Measurements from ENCODE around the gene PRRC2A. TPM values are rescaled to one million over a fixed set of nuclear protein-coding genes. Genes with fewer than 3 reads are reported as not detected.

The PRRC2A gene
- polyA plus RNA-seq, 1 donor (not counting 4 experiments of a cell fraction or from before 2014, with no cell fraction given) = 20.5 TPM

- FAIRE-seq (no peak), DNase-seq (ENCODE audit: low read depth, low spot score) (no peak)
- Histone ChIP-seq H3K9me3 (ENCODE audit: control insufficient read depth, low read depth, low read length) (no peaks in the 10 kb centered on the region), H3K4me1 (ENCODE audit: control insufficient read depth, extremely low read depth, insufficient read depth, low read length) (no peaks in the 10 kb centered on the region), H3K9me1 (ENCODE audit: control insufficient read depth, extremely low read depth, insufficient read depth, low read length) (no peaks in the 10 kb centered on the region), H3K79me2 (ENCODE audit: control insufficient read depth, insufficient read depth, low read length) (no peaks in the 10 kb centered on the region), H3K4me2 (ENCODE audit: control insufficient read depth, extremely low read depth, insufficient read depth, low read depth, low read length) (no peak overlapping the region), H3K27ac (ENCODE audit: control insufficient read depth, insufficient read depth, low read length) (no peak overlapping the region), H2AFZ (ENCODE audit: control insufficient read depth, low read length) (no peak overlapping the region), H4K20me1 (ENCODE audit: control insufficient read depth, extremely low read depth, insufficient read depth, low read length) (no peaks in the 10 kb centered on the region), H3K36me3 (ENCODE audit: control insufficient read depth in 2 of 2, extremely low read depth in 1 of 2, insufficient read depth in 2 of 2, low read length in 2 of 2) (no peaks in the 10 kb centered on the region), H3K9ac (ENCODE audit: control insufficient read depth, extremely low read depth, insufficient read depth, low read length) (no peak overlapping the region), H3K27me3 (ENCODE audit: control insufficient read depth, extremely low read depth, insufficient read depth, low read length) (no peaks in the 10 kb centered on the region), H3K4me3 (ENCODE audit: control insufficient read depth in 2 of 3, extremely low read depth in 1 of 3, insufficient read depth in 2 of 3, low read depth in 1 of 3, low read length in 3 of 3) (no peak overlapping the region)
- dilution Hi-C loops (cut with MboI; ENCODE audit: extremely low pct_ligation_motif_present, low sequenced_read_pairs) = no loop called here
- TF ChIP-seq EZH2 (IDR thresholded peaks at IDR 0.05; ENCODE audit: low read length) = no peak
- no peak for TF ChIP-seq CTCF (optimal IDR thresholded peaks at IDR 0.05 in 1 of 3, IDR thresholded peaks at IDR 0.05 in 1 of 3, conservative IDR thresholded peaks at IDR 0.05 in 1 of 3; ENCODE audit: extremely low read depth in 1 of 3, insufficient read depth in 2 of 3, low read length in 3 of 3)
These were observed 13.2 kb upstream of the PRRC2A start for GRCh38 chr6:31607317-31607716.

- no peak for FAIRE-seq
These were observed 10.8 kb upstream of the PRRC2A start for GRCh38 chr6:31609519-31610406.

More at GRCh38 chr6:31609519-31610406, 10.8 kb upstream of the PRRC2A start:
- H3K9me1 ChIP-seq (ENCODE audit: control insufficient read depth, extremely low read depth, insufficient read depth, low read length) = no peaks in the 10 kb centered on the region
- H3K36me3 ChIP-seq (ENCODE audit: control insufficient read depth in 2 of 2, extremely low read depth in 1 of 2, insufficient read depth in 2 of 2, low read length in 2 of 2) = no peaks in the 10 kb centered on the region
- no peak overlapping the region for H2AFZ ChIP-seq (ENCODE audit: control insufficient read depth, low read length)
- no peaks in the 10 kb centered on the region for H4K20me1 ChIP-seq (ENCODE audit: control insufficient read depth, extremely low read depth, insufficient read depth, low read length)
- H3K27me3 ChIP-seq (ENCODE audit: control insufficient read depth, extremely low read depth, insufficient read depth, low read length) = no peaks in the 10 kb centered on the region
- H3K79me2 ChIP-seq (ENCODE audit: control insufficient read depth, insufficient read depth, low read length) = no peaks in the 10 kb centered on the region
- no peak overlapping the region for H3K27ac ChIP-seq (ENCODE audit: control insufficient read depth, insufficient read depth, low read length)
- no peak overlapping the region for H3K4me3 ChIP-seq (ENCODE audit: control insufficient read depth in 2 of 3, extremely low read depth in 1 of 3, insufficient read depth in 2 of 3, low read depth in 1 of 3, low read length in 3 of 3)
- no peak for DNase-seq (ENCODE audit: low read depth, low spot score)
- no peaks in the 10 kb centered on the region for H3K9me3 ChIP-seq (ENCODE audit: control insufficient read depth, low read depth, low read length)
- H3K9ac ChIP-seq (ENCODE audit: control insufficient read depth, extremely low read depth, insufficient read depth, low read length) = no peak overlapping the region
- H3K4me2 ChIP-seq (ENCODE audit: control insufficient read depth, extremely low read depth, insufficient read depth, low read depth, low read length) = no peak overlapping the region
- dilution Hi-C loops (cut with MboI; ENCODE audit: extremely low pct_ligation_motif_present, low sequenced_read_pairs) = no loop called here
- TF ChIP-seq EZH2 (IDR thresholded peaks at IDR 0.05; ENCODE audit: low read length) = no peak
- TF ChIP-seq CTCF (optimal IDR thresholded peaks at IDR 0.05 in 1 of 3, IDR thresholded peaks at IDR 0.05 in 1 of 3, conservative IDR thresholded peaks at IDR 0.05 in 1 of 3; ENCODE audit: extremely low read depth in 1 of 3, insufficient read depth in 2 of 3, low read length in 3 of 3) = no peak
- no peaks in the 10 kb centered on the region for H3K4me1 ChIP-seq (ENCODE audit: control insufficient read depth, extremely low read depth, insufficient read depth, low read length)
